T-helper 17 cell (primary cell): Measurements from ENCODE around the gene STXBP1. TPM values are rescaled to one million over a fixed set of nuclear protein-coding genes. Genes with fewer than 3 reads are reported as not detected.

Source experiments
- ATAC-seq: fragments of 150-1000 bp; cut with Tn5 transposase; 2 replicates; pipeline ENCODE4 v1.10.0; 2021; ENCODE audit warnings: mild to moderate bottlenecking, moderate library complexity
- DNase-seq, 3 donors: peaks; one replicate each; pipeline versions ENCODE4 v3.0.0 to v3.0.0-alpha.2; 2020 to 2021
- H3K9me3 ChIP-seq: one replicate; pipeline ENCODE4 v1.7.0; 2013; ENCODE audit warnings: low read length, mild to moderate bottlenecking; ENCODE audit not compliant: control insufficient read depth, poor library complexity, severe bottlenecking
- H3K27ac Mint-ChIP-seq: one replicate; pipeline ENCODE4 v1.8.0; 2022; ENCODE audit warnings: mild to moderate bottlenecking, moderate library complexity, mixed read lengths
- H3K27me3 Mint-ChIP-seq: one replicate; pipeline ENCODE4 v1.8.0; 2022; ENCODE audit warnings: mixed read lengths
- H3K36me3 Mint-ChIP-seq: one replicate; pipeline ENCODE4 v1.8.0; 2022; ENCODE audit warnings: low read depth, mixed read lengths
- H3K4me1 Mint-ChIP-seq: one replicate; pipeline ENCODE4 v1.8.0; 2022; ENCODE audit warnings: mild to moderate bottlenecking, mixed read lengths
- H3K4me3 Mint-ChIP-seq: one replicate; pipeline ENCODE4 v1.8.0; 2022; ENCODE audit warnings: mild to moderate bottlenecking, moderate library complexity, mixed read lengths
- total RNA-seq, 4 donors: library from RNA in 2 of 4; stranded (reverse) in 2 of 4; gene quantifications; one replicate each; pipeline ENCODE4 v1.2.3 and lab custom pipeline; 2022 to 2026

STXBP1 gene
- total RNA-seq, 2 donors from 2014 or later = 6.3 to 8.4 TPM

GRCh38 chr9:127637322-127637847, 25.3 kb downstream of the STXBP1 start:
- no peaks in the 10 kb centered on the region for H3K36me3 Mint-ChIP-seq
- ATAC-seq (no peak), DNase-seq (no peak)
- no peaks in the 10 kb centered on the region for H3K9me3 ChIP-seq
- no peak overlapping the region for H3K4me3 Mint-ChIP-seq
- H3K4me1 Mint-ChIP-seq = peaks cover 14% of the 10 kb centered on the region
- no peaks in the 10 kb centered on the region for H3K27me3 Mint-ChIP-seq
- H3K27ac Mint-ChIP-seq = no peak overlapping the region

DNA sequence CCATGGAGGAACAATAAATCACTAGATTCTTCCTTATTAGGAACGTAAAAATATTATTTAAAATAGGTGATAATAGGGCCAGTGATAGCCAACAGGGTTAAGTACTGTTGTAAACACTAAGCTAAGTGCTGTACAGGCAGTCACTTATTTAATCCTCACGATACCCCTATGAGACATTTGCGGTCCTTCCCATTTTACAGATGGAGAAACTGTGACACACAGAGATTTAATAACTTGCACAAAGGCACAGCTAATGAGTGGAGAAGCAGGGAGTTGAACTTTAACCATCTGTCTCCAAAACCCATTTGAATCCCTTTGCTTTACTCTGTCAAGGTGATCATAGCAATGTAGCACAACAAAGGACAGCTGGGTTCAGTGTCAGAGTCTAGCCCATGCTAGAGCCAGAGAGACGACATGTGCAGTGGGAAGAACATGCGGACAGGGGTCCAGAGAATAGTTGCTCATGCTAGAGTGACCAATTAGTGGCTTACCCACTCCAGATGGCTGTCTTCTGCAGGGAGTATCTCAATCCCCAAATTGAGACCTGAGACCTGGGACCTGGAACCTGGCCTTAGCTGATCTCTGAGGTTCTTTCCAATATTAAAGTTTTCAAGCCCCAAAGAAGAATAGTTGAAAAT, 28.9 kb downstream of the STXBP1 start:
- Mint-ChIP-seq H3K27me3 (no peaks in the 10 kb centered on the region), H3K4me1 (peaks cover 2% of the 10 kb centered on the region), H3K36me3 (no peaks in the 10 kb centered on the region), H3K27ac (no peak overlapping the region), H3K4me3 (no peak overlapping the region)
- ATAC-seq (no peak), DNase-seq (no peak)
- H3K9me3 ChIP-seq = no peaks in the 10 kb centered on the region

DNA sequence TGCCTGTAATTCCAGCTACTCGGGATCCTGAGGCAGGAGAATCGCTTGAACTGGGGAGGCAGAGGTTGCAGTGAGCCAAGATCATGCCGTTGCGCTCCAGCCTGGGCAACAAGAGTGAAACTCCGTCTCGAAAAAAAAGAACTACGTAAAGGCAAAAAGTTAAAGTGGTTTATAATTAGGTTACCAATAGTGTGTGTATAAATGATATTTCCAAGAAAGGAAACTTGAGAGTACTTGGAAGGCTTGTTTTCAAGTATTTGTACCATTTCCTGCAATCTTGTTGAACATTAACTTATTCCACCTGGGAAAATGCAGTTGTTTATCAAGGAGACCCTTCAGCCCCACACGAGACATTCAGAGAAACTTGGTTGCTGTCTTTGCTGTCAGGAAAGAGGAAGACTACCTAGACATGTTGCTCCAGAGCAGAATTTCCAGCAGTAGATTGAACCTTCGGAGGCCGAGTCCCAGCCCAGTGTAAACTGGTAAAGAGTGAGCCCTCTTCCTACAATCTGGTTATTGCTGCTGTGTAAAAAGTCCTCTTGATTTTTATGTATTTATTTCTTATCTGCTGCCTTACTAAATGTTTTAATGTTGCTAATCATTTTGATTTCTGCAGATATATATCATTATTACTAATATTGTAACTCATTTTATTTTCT, 30.1 kb downstream of the STXBP1 start:
- ATAC-seq (no peak), DNase-seq (no peak)
- Mint-ChIP-seq H3K27ac (no peak overlapping the region), H3K4me1 (no peaks in the 10 kb centered on the region), H3K27me3 (no peaks in the 10 kb centered on the region), H3K4me3 (no peak overlapping the region), H3K36me3 (no peaks in the 10 kb centered on the region)
- no peaks in the 10 kb centered on the region for H3K9me3 ChIP-seq

DNA sequence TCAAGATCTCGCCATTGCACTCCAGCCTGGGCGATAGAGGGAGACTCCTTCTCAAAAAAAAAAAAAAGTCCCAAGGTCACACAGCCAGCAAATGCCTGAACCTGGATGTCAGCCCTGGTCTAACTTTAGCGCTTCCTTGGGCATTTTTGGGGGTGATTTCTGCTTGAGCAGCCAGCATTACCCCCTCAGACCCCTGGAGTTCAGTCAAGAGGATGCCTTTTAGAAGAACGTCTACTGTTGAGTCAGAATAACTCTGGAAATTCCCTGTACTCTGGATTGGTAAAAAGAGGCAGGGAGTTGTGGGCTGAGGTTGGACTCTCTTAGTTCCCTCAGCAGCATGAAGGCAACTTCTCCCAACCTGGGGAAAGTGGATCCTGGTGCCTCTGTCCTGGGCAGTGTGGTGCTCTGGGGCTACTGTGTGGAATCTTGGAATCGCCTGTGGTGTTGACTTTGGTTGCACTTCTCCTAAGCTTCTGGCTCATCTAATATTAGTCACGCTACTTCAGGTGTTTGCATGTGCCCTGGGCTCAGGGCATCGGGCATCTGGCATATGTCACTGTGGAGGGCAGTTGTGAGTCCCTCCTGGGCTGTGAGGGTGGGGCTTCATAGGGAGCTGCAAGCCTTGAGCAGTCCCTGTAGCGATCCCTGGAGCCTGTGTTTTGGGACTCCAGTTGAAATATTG, 32.2 kb downstream of the STXBP1 start:
- ATAC-seq (no peak), DNase-seq (no peak)
- Mint-ChIP-seq H3K4me1 (no peaks in the 10 kb centered on the region), H3K27me3 (no peaks in the 10 kb centered on the region), H3K27ac (no peak overlapping the region), H3K4me3 (no peak overlapping the region), H3K36me3 (no peaks in the 10 kb centered on the region)
- no peaks in the 10 kb centered on the region for H3K9me3 ChIP-seq

DNA sequence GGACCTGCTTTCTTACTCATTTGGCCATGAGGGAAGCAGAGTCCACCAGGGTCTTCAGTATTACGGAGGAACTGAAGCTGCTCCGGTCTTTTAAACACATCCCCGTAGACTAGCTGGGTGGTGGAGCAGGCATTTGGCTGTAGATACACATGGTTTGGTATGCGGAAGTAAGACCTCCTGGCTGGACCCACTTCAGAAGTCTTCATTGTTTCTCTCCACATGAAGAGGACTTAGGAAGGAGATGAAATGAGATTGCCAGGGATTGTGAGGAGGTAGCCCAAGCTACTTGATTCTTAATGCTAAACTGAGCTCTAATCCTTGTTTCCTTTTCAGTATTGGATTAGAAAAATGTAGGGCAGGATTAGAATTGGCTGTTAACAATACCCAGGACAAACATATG, 32.9 kb downstream of the STXBP1 start:
- no peak for ATAC-seq
- Mint-ChIP-seq H3K36me3 (no peaks in the 10 kb centered on the region), H3K4me3 (no peak overlapping the region), H3K27me3 (no peaks in the 10 kb centered on the region), H3K27ac (no peak overlapping the region), H3K4me1 (no peaks in the 10 kb centered on the region)
- DNase-seq = no peak
- H3K9me3 ChIP-seq = no peaks in the 10 kb centered on the region

DNA sequence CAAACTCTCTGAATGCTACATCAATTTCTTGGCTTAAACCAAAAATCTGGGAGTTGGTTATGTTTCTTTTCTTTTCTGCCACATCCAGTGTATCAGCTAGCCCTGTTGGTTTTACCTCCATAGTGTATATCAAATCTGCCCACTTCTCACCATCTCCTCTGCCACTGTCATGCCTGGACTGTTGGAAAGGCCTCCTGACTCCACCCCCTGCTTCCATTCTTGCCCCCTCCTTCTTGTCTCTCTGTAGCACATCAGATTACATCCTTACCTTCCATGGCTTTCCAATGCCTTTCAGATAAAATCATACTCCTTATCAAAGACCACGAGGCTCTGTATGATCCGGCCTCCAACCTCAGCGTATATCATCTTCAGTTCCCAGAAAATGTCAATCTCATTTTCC, 35.4 kb downstream of the STXBP1 start:
- Mint-ChIP-seq H3K36me3 (no peaks in the 10 kb centered on the region), H3K4me1 (peaks cover 3% of the 10 kb centered on the region), H3K27me3 (peaks cover 6% of the 10 kb centered on the region), H3K27ac (no peak overlapping the region), H3K4me3 (no peak overlapping the region)
- H3K9me3 ChIP-seq = no peaks in the 10 kb centered on the region
- no peak for ATAC-seq
- DNase-seq = no peak

DNA sequence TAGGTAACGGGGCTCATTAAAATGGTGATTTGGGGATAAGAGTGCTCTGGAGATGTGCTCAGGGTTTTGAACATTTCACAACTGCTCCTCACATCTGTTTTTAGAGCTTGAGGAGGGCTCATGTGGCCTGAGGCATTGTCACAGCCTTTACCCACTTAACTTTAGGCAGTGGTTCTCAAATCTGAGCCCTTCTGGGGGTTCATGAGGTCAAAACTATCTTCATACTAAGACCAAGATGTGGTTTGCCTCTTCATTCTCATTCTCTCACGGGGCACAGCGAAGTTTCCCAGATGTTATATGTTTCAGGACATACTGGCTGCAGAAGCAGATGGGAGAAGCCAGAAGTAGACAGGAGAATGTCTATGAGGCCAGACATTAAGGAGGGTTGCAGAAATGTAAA, 38.4 kb downstream of the STXBP1 start:
- Mint-ChIP-seq H3K4me1 (peaks cover 3% of the 10 kb centered on the region), H3K36me3 (peaks cover 4% of the 10 kb centered on the region), H3K27ac (no peak overlapping the region), H3K27me3 (peaks cover 6% of the 10 kb centered on the region), H3K4me3 (no peak overlapping the region)
- no peak for DNase-seq
- no peaks in the 10 kb centered on the region for H3K9me3 ChIP-seq
- ATAC-seq = no peak

DNA sequence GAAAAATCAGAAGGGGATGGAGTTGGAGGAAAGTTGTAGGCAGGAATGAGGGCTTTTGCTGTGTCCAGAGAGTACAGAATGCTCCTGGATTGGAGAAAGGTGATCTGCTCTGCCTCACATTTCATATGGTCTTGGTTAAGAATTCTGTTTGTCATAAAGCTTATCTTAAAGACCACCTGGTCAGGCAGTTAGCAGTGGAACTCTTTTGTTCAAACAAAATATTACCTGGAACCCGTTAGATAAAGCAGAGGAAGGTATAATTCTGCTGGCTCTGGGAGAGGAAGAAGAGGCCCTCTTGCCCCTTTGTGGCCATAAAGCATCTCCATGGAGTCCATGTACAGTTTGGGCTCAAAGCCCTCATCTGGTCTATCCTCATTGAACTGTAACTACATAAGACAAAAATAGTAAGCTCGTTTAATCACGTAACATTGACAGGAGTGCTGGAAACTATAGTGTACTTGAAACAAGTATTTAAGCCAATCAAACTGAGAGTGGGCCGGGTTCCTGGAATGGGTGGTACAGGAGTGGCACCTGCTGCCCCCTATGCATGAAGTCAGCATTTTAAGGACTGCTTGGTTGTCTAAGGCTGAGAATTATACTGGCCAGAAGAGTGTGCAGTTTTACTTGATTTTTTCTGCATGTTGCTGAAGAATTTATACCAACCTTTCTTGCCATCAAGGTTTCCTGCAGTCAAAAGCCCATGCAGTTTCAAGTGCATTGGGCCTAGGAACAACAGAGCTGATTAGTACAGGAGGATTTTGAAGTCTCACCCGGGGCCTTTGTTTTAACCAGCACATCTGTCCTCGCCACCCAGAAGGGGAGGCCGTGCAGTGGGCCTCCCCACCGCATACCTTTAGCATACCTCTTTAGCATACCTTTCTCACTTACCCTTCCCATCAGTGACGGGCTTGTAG, 39.9 kb downstream of the STXBP1 start:
- H3K27me3 Mint-ChIP-seq = peaks cover 6% of the 10 kb centered on the region
- no peak overlapping the region for H3K27ac Mint-ChIP-seq
- no peak for ATAC-seq

GRCh38 chr9:127652733-127653132, 40.7 kb downstream of the STXBP1 start:
- DNase-seq (no peak), ATAC-seq (no peak)
- no peaks in the 10 kb centered on the region for H3K9me3 ChIP-seq
- Mint-ChIP-seq H3K36me3 (peaks cover 4% of the 10 kb centered on the region), H3K27me3 (peaks cover 6% of the 10 kb centered on the region), H3K4me3 (no peak overlapping the region), H3K4me1 (peaks cover 3% of the 10 kb centered on the region), H3K27ac (no peak overlapping the region)

More for the DNA sequence above, 39.9 kb downstream of the STXBP1 start:
- H3K36me3 Mint-ChIP-seq = peaks cover 4% of the 10 kb centered on the region
- H3K9me3 ChIP-seq = no peaks in the 10 kb centered on the region
- DNase-seq = no peak
- peaks cover 3% of the 10 kb centered on the region for H3K4me1 Mint-ChIP-seq
- no peak overlapping the region for H3K4me3 Mint-ChIP-seq

DNA sequence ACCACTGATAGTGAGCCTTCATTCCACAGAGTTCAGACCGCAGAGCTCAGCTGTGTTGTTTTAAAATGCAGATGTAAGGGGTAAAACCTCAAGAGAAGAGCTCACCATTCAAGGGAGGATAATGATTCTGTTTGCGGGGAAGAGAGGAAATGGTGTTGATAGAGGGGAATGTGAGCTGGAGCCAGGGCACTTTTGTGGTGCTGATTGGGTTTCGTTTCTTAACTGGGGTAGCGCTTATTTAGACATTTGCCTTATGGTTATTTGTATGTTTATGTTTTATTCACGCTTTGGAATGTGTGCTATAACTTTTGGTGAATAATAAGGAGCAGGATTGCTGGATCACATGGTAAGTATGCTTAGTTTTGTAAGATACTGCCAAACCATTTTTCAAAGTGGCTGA, 42.5 kb downstream of the STXBP1 start:
- DNase-seq (no peak), ATAC-seq (no peak)
- H3K4me3 Mint-ChIP-seq = no peak overlapping the region
- H3K9me3 ChIP-seq = no peaks in the 10 kb centered on the region
- peaks cover 3% of the 10 kb centered on the region for H3K4me1 Mint-ChIP-seq
- no peak overlapping the region for H3K27ac Mint-ChIP-seq
- H3K36me3 Mint-ChIP-seq = peaks cover 4% of the 10 kb centered on the region
- H3K27me3 Mint-ChIP-seq = peaks cover 6% of the 10 kb centered on the region

DNA sequence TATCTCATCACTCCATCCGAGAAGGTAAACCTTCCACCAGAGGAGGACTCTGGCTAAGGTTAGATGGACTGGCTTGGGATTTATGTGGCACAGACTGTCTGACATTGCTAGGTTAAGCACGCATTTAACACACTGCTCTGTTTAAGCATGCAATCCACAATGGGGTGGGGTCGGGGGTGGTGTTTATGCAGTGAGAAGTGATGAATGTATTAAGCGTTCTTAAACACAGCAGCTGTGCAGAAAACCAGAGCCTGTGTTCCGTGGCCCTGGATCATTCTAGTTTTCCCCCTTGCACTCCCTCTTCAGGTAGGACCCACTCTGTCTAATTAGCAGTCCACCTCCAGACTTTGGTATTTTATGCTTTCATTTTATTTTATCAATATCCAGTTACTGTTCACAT, 46.4 kb downstream of the STXBP1 start:
- H3K4me3 Mint-ChIP-seq = no peak overlapping the region
- no peak for ATAC-seq
- no peak for DNase-seq

GRCh38 chr9:127660886-127661741, 49.0 kb downstream of the STXBP1 start:
- no peaks in the 10 kb centered on the region for H3K9me3 ChIP-seq
- no peak overlapping the region for H3K4me3 Mint-ChIP-seq
- H3K4me1 Mint-ChIP-seq = no peaks in the 10 kb centered on the region
- ATAC-seq (no peak), DNase-seq (no peak)
- no peak overlapping the region for H3K27ac Mint-ChIP-seq
- H3K27me3 Mint-ChIP-seq = peaks cover 6% of the 10 kb centered on the region
- peaks cover 8% of the 10 kb centered on the region for H3K36me3 Mint-ChIP-seq

More for the DNA sequence above, 46.4 kb downstream of the STXBP1 start:
- Mint-ChIP-seq H3K36me3 (peaks cover 7% of the 10 kb centered on the region), H3K27ac (no peak overlapping the region), H3K4me1 (no peaks in the 10 kb centered on the region), H3K27me3 (no peaks in the 10 kb centered on the region)
- no peaks in the 10 kb centered on the region for H3K9me3 ChIP-seq
